ENCODE data around the gene KIF26B. TPM values are rescaled to one million over a fixed set of nuclear protein-coding genes. Genes with fewer than 3 reads are reported as not detected.
A peak's percentile ranks its signal among the peaks of the same experiment; 100 is the strongest.
"Not testable (repeated sequence)": the region's sequence is repeated elsewhere in the genome, so short reads cannot be mapped to it uniquely, and the experiment has no call there.

KIF26B gene
- total RNA-seq, 1 donor from 2014 or later: 3.4 TPM

DNA sequence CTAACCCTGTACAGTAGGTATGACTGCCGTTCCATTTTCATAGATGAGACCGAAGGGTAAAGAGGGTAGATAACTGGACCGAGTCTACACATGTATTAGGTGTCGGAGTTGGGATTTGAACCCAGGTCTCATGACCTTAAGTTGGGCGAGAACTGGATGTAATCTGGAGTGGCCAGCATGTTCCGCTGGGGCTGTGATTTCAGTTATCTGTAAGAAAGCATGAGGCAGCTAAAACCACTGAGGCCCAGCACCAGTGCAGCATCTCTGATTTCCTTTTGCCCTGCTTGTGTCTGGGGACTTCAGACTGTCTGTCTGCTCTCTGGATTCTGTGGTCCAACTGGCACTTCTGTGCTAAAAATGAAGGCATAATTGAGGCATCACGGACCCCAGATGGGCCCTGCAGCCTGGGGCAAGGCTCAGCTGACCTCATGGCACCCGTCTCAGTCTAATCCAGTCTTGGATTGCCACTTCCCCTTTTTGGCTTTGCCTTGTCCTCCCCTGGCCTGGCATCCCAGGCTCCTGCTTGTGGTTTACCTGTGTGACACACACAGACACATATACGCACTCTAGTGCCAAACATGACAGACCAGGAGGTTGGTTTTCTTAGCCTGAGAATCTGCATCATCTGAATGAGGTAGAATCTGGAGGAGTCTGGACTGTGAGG lies 180.2 kb downstream of the KIF26B start:
- Mint-ChIP-seq H3K4me1 (ENCODE audit: unreplicated experiment) (peaks cover 13% of the 10 kb centered on the region), H3K27me3 (ENCODE audit: unreplicated experiment) (peaks cover 13% of the 10 kb centered on the region), H3K9me3 (ENCODE audit: unreplicated experiment) (no peaks in the 10 kb centered on the region), H3K4me3 (ENCODE audit: unreplicated experiment) (no peak overlapping the region), H3K36me3 (ENCODE audit: low read depth, unreplicated experiment) (no peaks in the 10 kb centered on the region), H3K27ac (ENCODE audit: unreplicated experiment) (no peak overlapping the region)
- TF ChIP-seq, protein P1, sequence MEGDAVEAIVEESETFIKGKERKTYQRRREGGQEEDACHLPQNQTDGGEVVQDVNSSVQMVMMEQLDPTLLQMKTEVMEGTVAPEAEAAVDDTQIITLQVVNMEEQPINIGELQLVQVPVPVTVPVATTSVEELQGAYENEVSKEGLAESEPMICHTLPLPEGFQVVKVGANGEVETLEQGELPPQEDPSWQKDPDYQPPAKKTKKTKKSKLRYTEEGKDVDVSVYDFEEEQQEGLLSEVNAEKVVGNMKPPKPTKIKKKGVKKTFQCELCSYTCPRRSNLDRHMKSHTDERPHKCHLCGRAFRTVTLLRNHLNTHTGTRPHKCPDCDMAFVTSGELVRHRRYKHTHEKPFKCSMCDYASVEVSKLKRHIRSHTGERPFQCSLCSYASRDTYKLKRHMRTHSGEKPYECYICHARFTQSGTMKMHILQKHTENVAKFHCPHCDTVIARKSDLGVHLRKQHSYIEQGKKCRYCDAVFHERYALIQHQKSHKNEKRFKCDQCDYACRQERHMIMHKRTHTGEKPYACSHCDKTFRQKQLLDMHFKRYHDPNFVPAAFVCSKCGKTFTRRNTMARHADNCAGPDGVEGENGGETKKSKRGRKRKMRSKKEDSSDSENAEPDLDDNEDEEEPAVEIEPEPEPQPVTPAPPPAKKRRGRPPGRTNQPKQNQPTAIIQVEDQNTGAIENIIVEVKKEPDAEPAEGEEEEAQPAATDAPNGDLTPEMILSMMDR (IDR thresholded peaks at IDR 0.05; ENCODE audit: unreplicated experiment): no peak
- no peak for DNase-seq (ENCODE audit: low spot score)

GRCh38 chr1:245335684-245336083 lies 180.9 kb downstream of the KIF26B start:
- H3K9me3 Mint-ChIP-seq (ENCODE audit: unreplicated experiment); H3K36me3 Mint-ChIP-seq (ENCODE audit: low read depth, unreplicated experiment); DNase-seq (ENCODE audit: low spot score); H3K27ac Mint-ChIP-seq (ENCODE audit: unreplicated experiment); H3K4me3 Mint-ChIP-seq (ENCODE audit: unreplicated experiment): not testable (repeated sequence)
- peaks cover 14% of the 10 kb centered on the region for H3K27me3 Mint-ChIP-seq (ENCODE audit: unreplicated experiment)
- H3K4me1 Mint-ChIP-seq (ENCODE audit: unreplicated experiment): peaks cover 13% of the 10 kb centered on the region

DNA sequence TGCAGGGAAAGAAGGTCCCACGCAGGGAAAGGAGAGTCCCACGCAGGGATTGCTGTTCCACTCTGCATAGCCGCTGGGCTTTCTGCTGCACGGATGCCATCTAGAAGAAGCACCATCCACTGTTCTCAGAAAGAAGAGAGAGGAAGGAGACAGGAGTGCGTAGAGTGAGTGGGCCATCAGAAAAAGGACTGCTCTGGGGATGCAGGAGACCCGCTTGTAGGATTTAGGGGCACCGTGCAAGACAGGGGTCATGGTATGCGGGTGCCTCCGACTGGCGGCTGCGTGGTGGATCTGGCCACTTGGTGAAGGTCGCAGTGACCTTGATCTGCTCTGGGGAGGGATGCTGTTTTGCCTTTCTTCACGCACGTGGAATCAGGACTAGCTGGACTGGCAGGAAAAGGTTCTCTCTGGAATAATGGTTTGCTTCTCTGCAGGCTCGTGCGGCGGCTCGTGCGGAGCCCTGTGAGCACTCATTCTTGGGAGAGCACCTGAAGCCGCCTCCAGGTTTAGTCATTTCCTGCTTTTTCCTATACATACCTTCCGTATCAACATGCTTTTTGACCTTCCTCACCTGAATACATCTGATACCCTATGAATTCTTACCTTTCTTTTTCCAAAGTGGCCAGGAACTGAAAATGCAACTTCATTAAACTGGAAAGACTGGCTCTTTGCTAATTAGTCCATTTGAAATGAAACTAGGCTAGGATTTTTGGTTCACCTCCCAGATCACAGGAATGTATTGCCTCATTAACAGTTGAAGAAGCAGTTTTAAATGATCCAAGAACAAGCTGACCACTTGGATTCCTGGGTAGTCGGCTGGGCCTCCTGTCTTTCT lies 181.6 kb downstream of the KIF26B start:
- Mint-ChIP-seq H3K36me3 (ENCODE audit: low read depth, unreplicated experiment) (no peaks in the 10 kb centered on the region), H3K9me3 (ENCODE audit: unreplicated experiment) (no peaks in the 10 kb centered on the region), H3K27me3 (ENCODE audit: unreplicated experiment) (peaks cover 14% of the 10 kb centered on the region), H3K4me1 (ENCODE audit: unreplicated experiment) (peaks cover 13% of the 10 kb centered on the region), H3K27ac (ENCODE audit: unreplicated experiment) (no peak overlapping the region), H3K4me3 (ENCODE audit: unreplicated experiment) (no peak overlapping the region)
- TF ChIP-seq, protein P1 (IDR thresholded peaks at IDR 0.05; ENCODE audit: unreplicated experiment): no peak
- no peak for DNase-seq (ENCODE audit: low spot score)

DNA sequence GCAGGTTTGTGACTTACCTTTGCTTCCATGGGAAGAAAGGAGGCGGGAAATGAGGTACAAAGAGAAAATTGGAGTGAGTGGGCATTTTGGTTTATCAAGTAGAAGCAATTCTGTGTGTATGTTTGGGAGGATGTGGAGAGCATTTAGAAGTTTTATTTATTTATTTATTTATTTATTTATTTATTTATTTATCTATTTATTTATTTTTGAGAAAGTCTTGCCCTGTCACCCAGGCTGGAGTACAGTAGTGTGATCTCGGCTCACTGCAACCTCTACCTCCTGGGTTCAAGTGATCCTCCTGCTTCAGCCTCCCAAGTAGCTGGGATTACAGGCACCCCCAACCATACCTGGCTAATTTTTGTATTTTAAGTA lies 182.2 kb downstream of the KIF26B start:
- not testable (repeated sequence) for H3K27ac Mint-ChIP-seq (ENCODE audit: unreplicated experiment); H3K9me3 Mint-ChIP-seq (ENCODE audit: unreplicated experiment); H3K4me3 Mint-ChIP-seq (ENCODE audit: unreplicated experiment); DNase-seq (ENCODE audit: low spot score); H3K36me3 Mint-ChIP-seq (ENCODE audit: low read depth, unreplicated experiment)
- peaks cover 13% of the 10 kb centered on the region for H3K4me1 Mint-ChIP-seq (ENCODE audit: unreplicated experiment)
- peaks cover 14% of the 10 kb centered on the region for H3K27me3 Mint-ChIP-seq (ENCODE audit: unreplicated experiment)

- Mint-ChIP-seq H3K4me3 (ENCODE audit: unreplicated experiment) (no peak overlapping the region), H3K4me1 (ENCODE audit: unreplicated experiment) (peaks cover 13% of the 10 kb centered on the region), H3K9me3 (ENCODE audit: unreplicated experiment) (no peaks in the 10 kb centered on the region), H3K36me3 (ENCODE audit: low read depth, unreplicated experiment) (no peaks in the 10 kb centered on the region), H3K27me3 (ENCODE audit: unreplicated experiment) (peaks cover 11% of the 10 kb centered on the region), H3K27ac (ENCODE audit: unreplicated experiment) (peak overlapping the region; percentile 5)
- TF ChIP-seq, protein P1 (IDR thresholded peaks at IDR 0.05; ENCODE audit: unreplicated experiment): no peak
- no peak for DNase-seq (ENCODE audit: low spot score)
These were observed 183.2 kb downstream of the KIF26B start for GRCh38 chr1:245337829-245338484.
